Choroid plexus epithelial cell (primary cell): ENCODE measurements around the gene LRRC8D.
"Not testable (repeated sequence)": the region's sequence is repeated elsewhere in the genome, so short reads cannot be mapped to it uniquely, and the experiment has no call there.

Source experiments
- DNase-seq: peaks from one replicate; pipeline ENCODE4 v3.0.0-alpha.2; 2010; ENCODE audit warnings: low read depth
- H3K4me3 ChIP-seq: 2 replicates; pipeline ENCODE4 v1.5.1; 2011; ENCODE audit warnings: low read depth, mild to moderate bottlenecking, control low read depth, low read length, moderate library complexity
- CTCF ChIP-seq: conservative IDR thresholded peaks from 2 replicates; pipeline ENCODE4 v1.5.1; 2011; ENCODE audit warnings: low read depth, mild to moderate bottlenecking, control low read depth, inconsistent platforms, low read length, moderate library complexity

Gene LRRC8D

GRCh38 chr1:89786628-89787214 lies 34.1 kb upstream of the LRRC8D start:
- no peak for TF ChIP-seq CTCF
- DNase-seq = no peak
- no peak overlapping the region for H3K4me3 ChIP-seq

GRCh38 chr1:89790592-89790991 lies 30.2 kb upstream of the LRRC8D start:
- H3K4me3 ChIP-seq = no peak overlapping the region
- TF ChIP-seq CTCF = no peak
- DNase-seq = no peak

GRCh38 chr1:89791064-89791726 lies 29.6 kb upstream of the LRRC8D start:
- TF ChIP-seq CTCF = no peak
- no peak for DNase-seq
- H3K4me3 ChIP-seq = no peak overlapping the region

GRCh38 chr1:89794406-89794805 lies 26.4 kb upstream of the LRRC8D start:
- peak; percentile 77 for DNase-seq
- TF ChIP-seq CTCF = no peak

GRCh38 chr1:89795571-89795970 lies 25.3 kb upstream of the LRRC8D start:
- DNase-seq, H3K4me3 ChIP-seq: not testable (repeated sequence)

More at GRCh38 chr1:89794406-89794805, 26.4 kb upstream of the LRRC8D start:
- no peak overlapping the region for H3K4me3 ChIP-seq

- not testable (repeated sequence) for DNase-seq, H3K4me3 ChIP-seq
Measured at GRCh38 chr1:89797876-89798275, 23.0 kb upstream of the LRRC8D start.

- TF ChIP-seq CTCF = no peak
- no peak overlapping the region for H3K4me3 ChIP-seq
- no peak for DNase-seq
Measured at GRCh38 chr1:89799495-89799894, 21.3 kb upstream of the LRRC8D start.

GRCh38 chr1:89800022-89800655 lies 20.7 kb upstream of the LRRC8D start:
- no peak for TF ChIP-seq CTCF
- DNase-seq = no peak
- H3K4me3 ChIP-seq = no peak overlapping the region
